Measurements from ENCODE around the gene DIPK1B.

DIPK1B gene

GRCh38 chr9:136739509-136739908, 27.1 kb downstream of the DIPK1B start:
- no peak for DNase-seq (ENCODE audit: low read depth, low spot score)

GRCh38 chr9:136740069-136740468, 27.7 kb downstream of the DIPK1B start:
- no peak for DNase-seq (ENCODE audit: low read depth, low spot score)

GRCh38 chr9:136740491-136740890, 28.1 kb downstream of the DIPK1B start:
- no peak for DNase-seq (ENCODE audit: low read depth, low spot score)

- DNase-seq (ENCODE audit: low read depth, low spot score): no peak
Measured at GRCh38 chr9:136740971-136741882, 28.9 kb downstream of the DIPK1B start.

GRCh38 chr9:136741883-136742571, 29.7 kb downstream of the DIPK1B start:
- DNase-seq (ENCODE audit: low read depth, low spot score): no peak

GRCh38 chr9:136742591-136743391, 30.4 kb downstream of the DIPK1B start, which contains the start of gene LCN10:
Gene LCN10 (minus strand): TSS chr9:136742940. CDS start chr9:136742903, 37 bp downstream.
- no peak for DNase-seq (ENCODE audit: low read depth, low spot score)

- no peak for DNase-seq (ENCODE audit: low read depth, low spot score)
Measured at GRCh38 chr9:136743639-136744211, 31.4 kb downstream of the DIPK1B start.

- no peak for DNase-seq (ENCODE audit: low read depth, low spot score)
Measured at GRCh38 chr9:136744773-136745172, 32.4 kb downstream of the DIPK1B start.

GRCh38 chr9:136745389-136746154, 33.2 kb downstream of the DIPK1B start:
- no peak for DNase-seq (ENCODE audit: low read depth, low spot score)

- DNase-seq (ENCODE audit: low read depth, low spot score): no peak
Measured at GRCh38 chr9:136746155-136746490, 33.8 kb downstream of the DIPK1B start.

GRCh38 chr9:136746621-136747020, 34.2 kb downstream of the DIPK1B start:
- DNase-seq (ENCODE audit: low read depth, low spot score): no peak

GRCh38 chr9:136747161-136748060, 35.0 kb downstream of the DIPK1B start:
- no peak for DNase-seq (ENCODE audit: low read depth, low spot score)

GRCh38 chr9:136748201-136748600, 35.8 kb downstream of the DIPK1B start, which contains the start of gene LCN6:
Gene LCN6 (minus strand): TSS chr9:136748525. CDS start chr9:136748483, 42 bp downstream.
- no peak for DNase-seq (ENCODE audit: low read depth, low spot score)

GRCh38 chr9:136748666-136749611, 36.6 kb downstream of the DIPK1B start:
- DNase-seq (ENCODE audit: low read depth, low spot score): no peak

GRCh38 chr9:136750526-136750925, 38.2 kb downstream of the DIPK1B start:
- no peak for DNase-seq (ENCODE audit: low read depth, low spot score)

GRCh38 chr9:136751244-136751643, 38.9 kb downstream of the DIPK1B start:
- no peak for DNase-seq (ENCODE audit: low read depth, low spot score)

GRCh38 chr9:136751814-136752213, 39.4 kb downstream of the DIPK1B start:
- DNase-seq (ENCODE audit: low read depth, low spot score): no peak

- DNase-seq (ENCODE audit: low read depth, low spot score): no peak
Measured at GRCh38 chr9:136753371-136754058, 41.1 kb downstream of the DIPK1B start.
